HG03060 (cell line): ENCODE results near the gene GOLPH3.

ENCODE experiments used
- ATAC-seq: cut with Tn5 transposase; IDR thresholded peaks from one replicate; pipeline ENCODE4 v1.9.1; 2021; ENCODE audit warnings: low read depth, moderate number of reproducible peaks; ENCODE audit not compliant: unreplicated experiment

The GOLPH3 gene

DNA sequence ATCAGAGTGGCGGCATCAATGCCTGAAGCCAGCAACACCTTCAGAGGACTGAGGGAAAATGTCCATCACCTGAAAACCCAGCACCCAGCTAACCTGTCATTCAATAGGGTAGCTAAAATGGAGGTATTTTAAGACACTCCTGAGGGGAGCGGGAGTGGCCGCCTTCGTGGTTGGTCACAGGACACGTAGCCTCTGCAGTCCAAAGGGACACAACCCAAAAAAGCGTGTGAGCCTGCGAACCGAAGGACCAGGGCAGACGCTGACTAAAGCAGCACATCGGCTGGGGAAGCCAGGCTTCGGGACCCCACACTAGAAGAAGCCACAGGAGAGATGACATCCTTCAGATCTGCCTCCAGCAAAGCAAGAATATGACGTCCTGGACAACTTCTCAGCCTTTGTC is 70.6 kb downstream of the GOLPH3 start:
- ATAC-seq, result no peak

DNA sequence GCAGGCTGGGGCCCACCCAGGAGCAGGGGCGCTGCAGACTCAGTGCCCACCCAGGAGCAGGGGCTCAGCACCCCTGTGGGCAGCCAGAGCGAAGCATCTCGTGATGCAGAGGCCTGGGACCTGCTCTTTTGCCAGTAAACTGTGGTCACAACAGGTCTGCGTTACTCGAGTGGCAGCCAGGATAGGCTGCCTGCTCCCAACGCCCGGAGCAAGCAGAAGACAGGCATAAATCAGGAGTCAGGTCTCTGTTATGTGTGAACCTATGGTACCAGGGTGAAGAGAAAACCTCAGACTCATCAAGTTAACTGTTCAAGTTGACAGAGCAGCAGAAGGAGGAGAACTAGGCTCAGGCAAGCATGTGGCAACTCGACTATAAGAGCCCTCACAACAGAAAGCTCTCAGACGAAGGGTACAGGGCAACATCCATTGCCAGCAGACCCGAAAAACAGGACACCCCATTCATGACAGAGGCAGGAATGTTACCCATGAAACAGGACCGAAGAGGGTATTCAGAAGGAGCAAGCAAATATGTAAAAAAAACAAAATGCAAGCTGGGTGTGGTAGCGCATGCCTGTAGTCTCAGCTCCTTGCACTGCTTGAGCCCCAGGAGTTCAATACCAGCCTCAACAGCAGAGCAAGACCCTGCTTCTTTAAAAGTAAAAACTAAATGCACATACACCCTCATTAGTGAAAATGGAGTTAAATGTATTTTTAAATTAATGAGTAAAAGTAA is 71.7 kb downstream of the GOLPH3 start:
- no peak for ATAC-seq

DNA sequence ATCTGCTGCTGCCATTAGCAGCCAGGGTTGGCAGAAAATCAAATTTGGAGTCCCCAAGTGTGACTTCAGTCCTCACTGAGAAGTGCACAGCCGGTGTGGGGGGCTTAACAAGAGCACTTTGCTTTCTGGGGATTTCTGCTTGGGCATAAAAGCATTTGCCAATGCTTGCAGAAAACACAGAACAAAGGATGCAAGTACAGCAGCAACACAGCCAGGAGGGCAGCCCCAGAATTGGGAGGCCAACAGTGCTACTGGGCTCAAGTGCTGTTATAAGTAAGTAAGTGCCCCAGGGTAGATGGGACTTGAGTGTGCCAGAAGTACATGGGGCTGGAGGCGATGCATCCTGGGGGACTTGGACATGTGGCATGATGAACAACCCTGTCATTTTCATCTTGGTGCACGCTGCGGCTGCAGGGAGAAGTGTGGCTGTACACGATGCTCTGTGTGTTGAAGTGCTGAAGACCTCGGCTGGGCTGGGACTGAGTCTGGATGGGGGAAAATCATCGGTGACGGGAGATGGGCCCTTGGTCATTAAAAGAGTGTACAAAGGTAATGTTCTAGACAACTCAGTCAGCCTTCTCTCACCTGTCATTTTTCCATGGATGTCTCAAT is 73.3 kb downstream of the GOLPH3 start:
- ATAC-seq, result no peak

DNA sequence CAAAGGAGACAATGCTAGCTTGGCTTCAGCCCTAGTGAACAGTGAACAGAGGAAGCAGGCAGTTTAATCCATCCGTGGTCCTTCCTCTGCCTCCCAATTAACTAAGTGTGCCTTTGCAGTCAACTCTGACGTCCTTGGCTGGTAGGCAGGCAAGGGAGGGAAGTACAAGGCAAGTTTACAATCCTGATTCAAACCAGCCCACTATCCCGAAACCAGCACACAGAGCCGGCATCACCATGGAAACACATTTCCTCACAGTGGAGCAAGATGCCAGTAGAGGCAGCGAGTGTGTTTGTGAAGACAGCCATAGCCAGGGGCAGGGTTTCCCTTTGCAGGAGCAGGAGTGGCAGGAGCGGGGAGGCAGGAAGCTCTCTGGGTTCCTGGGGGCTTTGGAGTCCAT is 73.9 kb downstream of the GOLPH3 start:
- no peak for ATAC-seq

DNA sequence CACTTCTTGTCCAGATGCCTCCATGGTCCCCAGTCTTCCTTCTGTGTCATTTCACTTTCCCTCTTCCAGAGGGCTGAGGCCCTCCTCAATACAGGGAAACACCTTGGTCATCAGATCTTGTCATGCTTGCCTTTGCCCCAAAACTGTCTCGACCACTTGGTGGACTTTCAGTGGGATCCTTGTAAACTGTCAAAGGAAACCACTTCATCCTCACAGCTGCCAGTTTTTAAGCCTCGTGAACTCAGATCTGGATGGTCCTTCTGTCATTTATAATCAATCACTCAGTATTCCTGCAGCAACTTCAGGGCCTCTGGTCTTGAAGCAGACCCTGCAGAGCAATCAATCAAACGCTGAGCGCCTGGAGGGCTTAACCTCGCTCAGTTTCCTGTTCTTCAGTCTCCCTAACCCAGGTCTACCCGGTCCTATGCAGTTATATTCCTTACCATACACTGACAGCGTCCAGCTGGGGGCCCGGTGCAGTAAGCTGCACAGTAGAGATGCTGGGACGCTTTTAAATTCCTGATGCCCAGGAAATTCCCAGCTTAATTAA is 74.6 kb downstream of the GOLPH3 start:
- ATAC-seq, result no peak

DNA sequence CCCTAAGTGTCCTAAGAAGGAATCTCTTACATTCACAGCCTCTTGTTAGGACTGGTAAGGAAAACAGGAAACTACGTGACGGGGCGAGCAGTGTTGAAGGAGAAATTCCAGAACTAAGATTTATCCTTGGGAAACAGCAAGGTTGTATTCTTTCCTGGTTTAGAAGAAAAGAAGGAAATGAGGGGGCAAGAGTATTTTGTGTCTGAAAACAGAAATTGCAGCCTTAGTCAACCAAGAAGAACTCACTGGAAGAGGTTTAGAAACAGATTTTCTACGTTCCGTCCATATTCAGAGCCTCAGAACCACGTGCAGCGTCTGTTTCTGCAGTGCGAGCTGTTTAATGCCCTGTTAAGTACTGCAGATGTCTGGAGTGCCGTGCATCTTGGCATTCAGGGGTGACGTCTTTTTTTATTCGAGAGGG is 75.2 kb downstream of the GOLPH3 start:
- no peak for ATAC-seq

DNA sequence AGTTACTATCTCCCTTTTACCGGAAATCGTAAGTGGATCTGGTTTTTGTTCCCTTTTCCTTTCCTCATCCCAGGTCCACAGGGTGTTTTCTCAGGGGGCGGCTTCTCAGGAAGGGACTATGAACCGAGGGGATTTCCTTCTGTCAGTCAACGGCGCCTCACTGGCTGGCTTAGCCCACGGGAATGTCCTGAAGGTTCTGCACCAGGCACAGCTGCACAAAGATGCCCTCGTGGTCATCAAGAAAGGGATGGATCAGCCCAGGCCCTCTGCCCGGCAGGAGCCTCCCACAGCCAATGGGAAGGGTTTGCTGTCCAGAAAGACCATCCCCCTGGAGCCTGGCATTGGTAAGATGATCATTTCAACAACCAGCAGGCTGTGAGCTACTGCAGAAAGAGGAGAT is 75.8 kb downstream of the GOLPH3 start:
- ATAC-seq, result no peak

DNA sequence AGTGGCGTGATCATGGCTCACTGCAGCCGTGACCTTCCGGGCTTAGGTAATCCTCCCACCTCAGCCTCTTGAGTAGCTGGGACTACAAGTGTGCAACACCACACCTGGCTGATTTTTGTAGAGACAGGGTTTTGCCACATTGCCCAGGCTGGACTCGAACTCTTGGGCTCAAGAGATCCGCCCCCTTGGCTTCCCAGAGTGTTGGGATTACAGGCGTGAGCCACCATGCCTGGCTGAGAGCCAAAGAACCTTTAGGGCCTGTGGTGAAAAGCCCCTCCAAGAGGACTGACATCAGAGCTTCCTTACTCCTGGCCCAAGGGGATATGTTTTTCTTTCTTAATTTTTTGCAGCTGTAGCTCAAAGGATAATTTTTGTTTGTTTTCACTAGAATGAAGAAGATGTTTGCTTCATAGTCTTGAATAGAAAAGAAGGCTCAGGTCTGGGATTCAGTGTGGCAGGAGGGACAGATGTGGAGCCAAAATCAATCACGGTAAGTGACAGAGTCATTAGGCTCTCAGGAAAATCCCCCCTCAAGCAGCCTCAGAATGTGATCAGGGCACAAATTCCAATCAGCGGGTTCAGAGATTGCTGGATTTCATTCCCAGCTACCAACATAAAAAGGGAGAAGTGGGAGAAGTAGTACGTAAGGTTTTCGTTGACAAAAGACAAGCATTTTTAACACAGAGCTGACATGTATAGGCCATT is 77.1 kb downstream of the GOLPH3 start:
- ATAC-seq, result no peak

DNA sequence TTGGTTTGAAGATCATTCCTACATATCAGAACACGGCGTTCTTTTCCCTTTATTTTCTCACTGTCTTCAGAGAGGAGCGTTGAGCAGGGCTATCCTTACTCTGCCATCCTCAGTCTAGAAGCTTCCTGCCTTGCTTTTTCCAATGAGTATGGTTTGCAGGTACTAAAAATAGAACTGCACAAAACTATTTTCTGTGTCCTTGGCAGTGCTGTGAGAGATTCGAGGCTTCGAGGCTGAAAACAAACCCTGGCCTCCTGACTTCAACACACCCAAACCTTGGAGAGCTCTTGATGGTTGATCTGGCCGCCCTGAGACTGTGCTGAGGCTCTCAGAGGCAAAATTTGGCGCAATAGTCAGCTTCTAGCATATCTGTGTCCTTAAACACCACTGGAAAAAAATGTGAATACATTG is 78.9 kb downstream of the GOLPH3 start:
- no peak for ATAC-seq

DNA sequence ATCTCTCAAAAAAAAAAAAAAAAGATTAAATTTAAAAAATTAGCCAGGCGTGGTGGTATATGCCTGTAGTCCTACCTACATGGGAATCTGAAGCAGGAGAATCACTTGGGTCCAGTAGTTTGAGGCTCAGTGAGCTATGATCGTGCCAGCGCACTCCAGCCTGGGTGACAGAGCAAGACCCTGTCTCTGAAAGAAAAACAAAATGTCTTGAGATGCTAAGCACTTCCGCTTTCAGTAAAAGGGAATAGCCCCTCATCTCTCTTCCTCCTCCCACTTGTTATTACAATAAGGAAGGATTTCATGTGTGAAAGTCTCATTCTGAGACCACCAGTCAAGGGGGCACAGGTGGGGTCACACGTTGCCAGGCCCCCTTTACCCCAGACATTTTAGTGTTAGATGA is 79.4 kb downstream of the GOLPH3 start:
- ATAC-seq, result no peak

DNA sequence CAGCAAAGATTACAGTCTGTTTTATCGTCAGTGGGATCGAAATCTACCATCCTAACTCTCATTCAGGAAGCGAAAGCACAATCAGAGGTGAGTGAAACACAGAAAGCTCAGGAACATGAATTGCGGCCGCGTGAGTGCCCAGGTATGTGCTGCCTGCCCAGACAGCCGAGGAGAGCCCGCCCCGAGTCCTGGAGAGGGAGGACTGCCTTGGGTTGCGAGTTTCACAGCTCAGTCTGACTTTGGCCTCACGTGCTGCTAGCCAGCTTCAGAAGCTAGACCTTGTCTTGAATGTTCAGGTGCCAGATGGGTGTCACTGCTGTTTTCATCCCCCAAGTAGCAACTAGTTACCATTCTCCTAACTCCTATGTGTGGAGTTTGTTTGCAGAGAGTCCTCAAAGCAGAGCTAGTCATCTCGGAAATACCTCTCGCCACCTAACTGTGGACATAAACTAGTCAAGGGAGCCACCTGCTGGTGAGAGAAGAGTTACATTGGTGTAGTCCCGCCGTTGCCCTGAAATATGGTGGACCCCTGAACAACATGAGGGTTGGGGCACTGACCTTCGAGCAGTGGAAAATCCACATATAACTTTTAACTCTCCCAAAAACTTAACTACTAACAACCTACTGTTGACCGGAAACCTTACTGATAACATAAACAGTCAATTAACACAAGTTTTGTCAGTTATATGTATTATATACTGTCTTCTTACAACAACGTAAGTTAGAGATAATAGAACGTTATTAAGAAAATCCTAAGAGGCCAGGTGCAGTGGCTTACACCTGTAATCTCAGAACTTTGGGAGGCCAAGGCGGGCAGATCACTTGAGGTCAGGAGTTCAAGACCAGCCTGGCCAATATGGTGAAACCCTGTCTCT is 80.9 kb downstream of the GOLPH3 start:
- ATAC-seq, result peak; percentile 79

DNA sequence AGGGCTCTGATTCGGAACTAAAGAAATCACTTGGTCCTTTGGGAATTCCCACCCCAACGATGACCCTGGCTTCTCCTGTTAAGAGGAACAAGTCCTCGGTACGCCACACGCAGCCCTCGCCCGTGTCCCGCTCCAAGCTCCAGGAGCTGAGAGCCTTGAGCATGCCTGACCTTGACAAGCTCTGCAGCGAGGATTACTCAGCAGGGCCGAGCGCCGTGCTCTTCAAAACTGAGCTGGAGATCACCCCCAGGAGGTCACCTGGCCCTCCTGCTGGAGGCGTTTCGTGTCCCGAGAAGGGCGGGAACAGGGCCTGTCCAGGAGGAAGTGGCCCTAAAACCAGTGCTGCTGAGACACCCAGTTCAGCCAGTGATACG is 83.4 kb downstream of the GOLPH3 start:
- ATAC-seq, result no peak

DNA sequence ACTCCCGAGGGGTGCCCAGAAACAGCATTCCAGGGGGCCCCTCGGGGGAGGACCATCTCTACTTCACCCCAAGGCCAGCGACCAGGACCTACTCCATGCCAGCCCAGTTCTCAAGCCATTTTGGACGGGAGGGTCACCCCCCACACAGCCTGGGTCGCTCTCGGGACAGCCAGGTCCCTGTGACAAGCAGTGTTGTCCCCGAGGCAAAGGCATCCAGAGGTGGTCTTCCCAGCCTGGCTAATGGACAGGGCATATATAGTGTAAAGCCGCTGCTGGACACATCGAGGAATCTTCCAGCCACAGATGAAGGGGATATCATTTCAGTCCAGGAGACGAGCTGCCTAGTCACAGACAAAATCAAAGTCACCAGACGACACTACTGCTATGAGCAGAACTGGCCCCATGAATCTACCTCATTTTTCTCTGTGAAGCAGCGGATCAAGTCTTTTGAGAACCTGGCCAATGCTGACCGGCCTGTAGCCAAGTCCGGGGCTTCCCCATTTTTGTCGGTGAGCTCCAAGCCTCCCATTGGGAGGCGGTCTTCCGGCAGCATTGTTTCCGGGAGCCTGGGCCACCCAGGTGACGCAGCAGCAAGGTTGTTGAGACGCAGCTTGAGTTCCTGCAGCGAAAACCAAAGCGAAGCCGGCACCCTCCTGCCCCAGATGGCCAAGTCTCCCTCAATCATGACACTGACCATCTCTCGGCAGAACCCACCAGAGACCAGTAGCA is 83.9 kb downstream of the GOLPH3 start:
- ATAC-seq, result no peak

DNA sequence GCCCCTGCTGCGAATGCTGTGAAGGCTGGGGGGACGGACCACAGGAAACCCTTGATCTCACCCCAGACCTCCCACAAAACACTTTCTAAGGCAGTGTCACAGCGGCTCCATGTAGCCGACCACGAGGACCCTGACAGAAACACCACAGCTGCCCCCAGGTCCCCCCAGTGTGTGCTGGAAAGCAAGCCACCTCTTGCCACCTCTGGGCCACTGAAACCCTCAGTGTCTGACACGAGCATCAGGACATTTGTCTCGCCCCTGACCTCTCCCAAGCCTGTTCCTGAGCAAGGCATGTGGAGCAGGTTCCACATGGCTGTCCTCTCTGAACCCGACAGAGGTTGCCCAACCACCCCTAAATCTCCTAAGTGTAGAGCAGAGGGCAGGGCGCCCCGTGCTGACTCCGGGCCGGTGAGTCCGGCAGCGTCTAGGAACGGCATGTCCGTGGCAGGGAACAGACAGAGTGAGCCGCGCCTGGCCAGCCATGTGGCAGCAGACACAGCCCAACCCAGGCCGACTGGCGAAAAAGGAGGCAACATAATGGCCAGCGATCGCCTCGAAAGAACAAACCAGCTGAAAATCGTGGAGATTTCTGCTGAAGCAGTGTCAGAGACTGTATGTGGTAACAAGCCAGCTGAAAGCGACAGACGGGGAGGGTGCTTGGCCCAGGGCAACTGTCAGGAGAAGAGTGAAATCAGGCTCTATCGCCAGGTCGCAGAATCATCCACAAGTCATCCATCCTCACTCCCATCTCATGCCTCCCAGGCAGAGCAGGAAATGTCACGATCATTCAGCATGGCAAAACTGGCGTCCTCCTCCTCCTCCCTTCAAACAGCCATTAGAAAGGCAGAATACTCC is 84.7 kb downstream of the GOLPH3 start:
- ATAC-seq, result no peak

DNA sequence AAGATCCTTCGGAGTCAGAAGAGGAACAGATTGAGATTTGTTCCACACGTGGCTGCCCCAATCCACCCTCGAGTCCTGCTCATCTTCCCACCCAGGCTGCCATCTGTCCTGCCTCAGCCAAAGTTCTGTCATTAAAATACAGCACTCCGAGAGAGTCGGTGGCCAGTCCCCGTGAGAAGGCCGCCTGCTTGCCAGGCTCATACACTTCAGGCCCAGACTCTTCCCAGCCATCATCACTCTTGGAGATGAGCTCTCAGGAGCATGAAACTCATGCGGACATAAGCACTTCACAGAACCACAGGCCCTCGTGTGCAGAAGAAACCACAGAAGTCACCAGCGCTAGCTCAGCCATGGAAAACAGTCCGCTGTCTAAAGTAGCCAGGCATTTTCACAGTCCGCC is 85.9 kb downstream of the GOLPH3 start:
- no peak for ATAC-seq

DNA sequence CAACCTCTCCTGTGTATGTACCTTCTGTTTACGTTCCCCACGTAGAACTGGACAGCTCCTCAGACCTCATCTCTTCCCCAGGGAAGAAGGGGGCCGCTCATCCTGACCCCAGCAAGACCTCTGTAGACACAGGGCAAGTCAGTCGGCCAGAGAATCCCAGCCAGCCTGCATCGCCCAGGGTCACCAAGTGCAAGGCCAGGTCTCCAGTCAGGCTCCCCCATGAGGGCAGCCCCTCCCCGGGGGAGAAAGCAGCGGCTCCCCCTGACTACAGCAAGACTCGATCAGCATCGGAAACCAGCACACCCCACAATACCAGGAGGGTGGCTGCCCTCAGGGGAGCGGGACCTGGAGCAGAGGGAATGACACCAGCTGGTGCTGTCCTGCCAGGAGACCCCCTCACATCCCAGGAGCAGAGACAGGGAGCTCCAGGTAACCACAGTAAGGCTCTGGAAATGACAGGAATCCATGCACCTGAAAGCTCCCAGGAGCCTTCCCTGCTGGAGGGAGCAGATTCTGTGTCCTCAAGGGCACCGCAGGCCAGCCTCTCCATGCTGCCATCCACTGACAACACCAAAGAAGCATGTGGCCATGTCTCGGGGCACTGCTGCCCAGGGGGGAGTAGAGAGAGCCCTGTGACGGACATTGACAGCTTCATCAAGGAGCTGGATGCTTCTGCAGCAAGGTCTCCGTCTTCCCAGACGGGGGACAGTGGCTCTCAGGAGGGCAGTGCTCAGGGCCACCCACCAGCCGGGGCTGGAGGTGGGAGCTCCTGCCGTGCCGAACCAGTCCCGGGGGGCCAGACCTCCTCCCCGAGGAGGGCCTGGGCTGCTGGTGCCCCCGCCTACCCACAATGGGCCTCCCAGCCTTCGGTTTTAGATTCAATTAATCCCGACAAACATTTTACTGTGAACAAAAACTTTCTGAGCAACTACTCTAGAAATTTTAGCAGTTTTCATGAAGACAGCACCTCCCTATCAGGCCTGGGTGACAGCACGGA is 86.7 kb downstream of the GOLPH3 start:
- ATAC-seq, result no peak

DNA sequence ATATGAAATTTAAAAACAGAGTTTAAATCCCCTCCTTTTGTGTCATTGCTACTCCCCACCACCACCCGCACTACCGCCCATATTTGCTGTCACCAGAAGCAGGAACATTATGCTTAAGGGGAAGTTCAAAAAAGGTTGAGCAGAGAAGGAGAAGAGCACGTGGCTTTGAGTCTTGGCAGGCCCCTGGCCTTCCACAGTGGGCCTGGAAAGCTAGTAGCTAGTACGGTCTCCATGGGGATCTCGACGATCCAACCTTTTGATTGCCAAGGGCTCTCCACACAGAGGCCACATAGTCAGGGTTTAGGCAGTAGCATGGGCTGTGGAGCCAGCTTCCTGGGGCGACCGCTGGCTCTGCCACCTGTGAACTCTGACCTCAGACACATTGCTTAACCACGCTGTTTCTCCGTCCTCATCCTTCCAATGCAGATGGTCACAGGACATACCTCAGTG is 90.1 kb downstream of the GOLPH3 start:
- ATAC-seq, result no peak

DNA sequence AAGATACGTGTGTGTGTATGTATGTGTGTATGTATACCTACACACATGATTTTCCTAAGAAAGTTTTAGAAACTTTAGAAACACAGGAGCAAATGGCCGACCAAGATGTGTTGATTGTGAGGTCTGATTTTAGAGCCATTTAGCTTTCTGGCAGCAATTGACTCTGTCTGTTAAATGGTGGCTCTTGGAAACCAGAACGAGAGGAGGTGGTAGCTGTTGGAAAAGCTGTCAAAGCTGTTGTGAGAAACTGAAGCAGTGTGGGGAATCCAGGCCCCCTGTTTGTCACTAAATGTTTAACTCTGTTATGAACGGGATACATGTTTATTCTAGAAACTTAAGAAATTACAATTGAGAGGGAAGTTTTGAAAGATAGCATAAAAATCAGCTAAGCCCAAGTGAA is 91.4 kb downstream of the GOLPH3 start:
- no peak for ATAC-seq
